ENCODE measurements around the gene PLCL1. TPM values are rescaled to one million over a fixed set of nuclear protein-coding genes. Genes with fewer than 3 reads are reported as not detected.

The PLCL1 gene
- total RNA-seq, 1 experiment from 2014 or later = 0.07 TPM

GRCh38 chr2:197947219-197947757 lies 142.9 kb downstream of the PLCL1 start:
- H2AFZ ChIP-seq (ENCODE audit: low read depth, low read length, poor library complexity, severe bottlenecking) = no peak overlapping the region
- ATAC-seq (no peak), DNase-seq (ENCODE audit: low read depth, low spot score) (no peak)
- H3K9me2 ChIP-seq (ENCODE audit: insufficient read depth) = no peaks in the 10 kb centered on the region
- H4K20me1 ChIP-seq (ENCODE audit: insufficient read depth) = no peaks in the 10 kb centered on the region
- ChIA-PET POLR2A (no interaction called here), CTCF (no interaction called here), RAD21 (ENCODE audit: low non-redundant PET in 1 of 2, low total read pairs in 2 of 2, uncharacterized antibody in 2 of 2, unreplicated experiment in 2 of 2) (no interaction called here)
- BruUV-seq (replicated peaks) = no TSS peak
- H3K9ac ChIP-seq (ENCODE audit: low read length) = no peak overlapping the region
- intact Hi-C loops (cut with micrococcal nuclease) = no loop called here
- H3K27me3 ChIP-seq (ENCODE audit: insufficient read depth, low read length) = peaks cover 41% of the 10 kb centered on the region
- no peaks in the 10 kb centered on the region for H3K79me2 ChIP-seq (ENCODE audit: insufficient read depth, low read length)
- H3K36me3 ChIP-seq (ENCODE audit: control insufficient read depth in 1 of 2, insufficient read depth in 2 of 2, low read length in 2 of 2) = no peaks in the 10 kb centered on the region
- H3K4me2 ChIP-seq (ENCODE audit: low read length) = no peak overlapping the region
- no peaks in the 10 kb centered on the region for H3K4me1 ChIP-seq (ENCODE audit: control insufficient read depth in 1 of 2, insufficient read depth in 2 of 2, low read length in 2 of 2)
- H3K9me3 ChIP-seq (ENCODE audit: control insufficient read depth in 1 of 2, insufficient read depth in 1 of 2, low read depth in 1 of 2, low read length in 2 of 2) = no peaks in the 10 kb centered on the region
- H3K4me3 ChIP-seq (replicated peaks in 1 of 2; ENCODE audit: low read depth in 1 of 2, low read length in 2 of 2) = no peak overlapping the region
- no peak for TF ChIP-seq RAD21 (IDR thresholded peaks at IDR 0.05; ENCODE audit: low read depth)
- TF ChIP-seq CBX3 (IDR thresholded peaks at IDR 0.05; ENCODE audit: low read depth) = no peak
- TF ChIP-seq TCF7L2 (IDR thresholded peaks at IDR 0.05; ENCODE audit: borderline replicate concordance, extremely low read depth, insufficient read depth, insufficient read length) = no peak
- TF ChIP-seq SP1 (IDR thresholded peaks at IDR 0.05; ENCODE audit: low read depth) = no peak
- TF ChIP-seq ZNF274 (IDR thresholded peaks at IDR 0.05; ENCODE audit: low read depth, low read length) = no peak
- TF ChIP-seq FOSL1 (IDR thresholded peaks at IDR 0.05; ENCODE audit: low read depth) = no peak
- TF ChIP-seq POLR2AphosphoS5 (IDR thresholded peaks at IDR 0.05; ENCODE audit: low read depth, low read length) = no peak
- TF ChIP-seq, protein P1, sequence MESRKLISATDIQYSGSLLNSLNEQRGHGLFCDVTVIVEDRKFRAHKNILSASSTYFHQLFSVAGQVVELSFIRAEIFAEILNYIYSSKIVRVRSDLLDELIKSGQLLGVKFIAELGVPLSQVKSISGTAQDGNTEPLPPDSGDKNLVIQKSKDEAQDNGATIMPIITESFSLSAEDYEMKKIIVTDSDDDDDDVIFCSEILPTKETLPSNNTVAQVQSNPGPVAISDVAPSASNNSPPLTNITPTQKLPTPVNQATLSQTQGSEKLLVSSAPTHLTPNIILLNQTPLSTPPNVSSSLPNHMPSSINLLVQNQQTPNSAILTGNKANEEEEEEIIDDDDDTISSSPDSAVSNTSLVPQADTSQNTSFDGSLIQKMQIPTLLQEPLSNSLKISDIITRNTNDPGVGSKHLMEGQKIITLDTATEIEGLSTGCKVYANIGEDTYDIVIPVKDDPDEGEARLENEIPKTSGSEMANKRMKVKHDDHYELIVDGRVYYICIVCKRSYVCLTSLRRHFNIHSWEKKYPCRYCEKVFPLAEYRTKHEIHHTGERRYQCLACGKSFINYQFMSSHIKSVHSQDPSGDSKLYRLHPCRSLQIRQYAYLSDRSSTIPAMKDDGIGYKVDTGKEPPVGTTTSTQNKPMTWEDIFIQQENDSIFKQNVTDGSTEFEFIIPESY (IDR thresholded peaks at IDR 0.05; ENCODE audit: extremely low read depth, insufficient replicate concordance, low read length) = no peak
- TF ChIP-seq SRF (IDR thresholded peaks at IDR 0.05; ENCODE audit: low read depth) = no peak
- TF ChIP-seq JUND (IDR thresholded peaks at IDR 0.05) = no peak
- no peak for TF ChIP-seq SIN3A (IDR thresholded peaks at IDR 0.05; ENCODE audit: low read depth)
- no peak for TF ChIP-seq CEBPB (IDR thresholded peaks at IDR 0.05; ENCODE audit: low read depth)
- TF ChIP-seq ELF1 (IDR thresholded peaks at IDR 0.05; ENCODE audit: borderline replicate concordance, low read depth) = no peak
- TF ChIP-seq, protein P2, sequence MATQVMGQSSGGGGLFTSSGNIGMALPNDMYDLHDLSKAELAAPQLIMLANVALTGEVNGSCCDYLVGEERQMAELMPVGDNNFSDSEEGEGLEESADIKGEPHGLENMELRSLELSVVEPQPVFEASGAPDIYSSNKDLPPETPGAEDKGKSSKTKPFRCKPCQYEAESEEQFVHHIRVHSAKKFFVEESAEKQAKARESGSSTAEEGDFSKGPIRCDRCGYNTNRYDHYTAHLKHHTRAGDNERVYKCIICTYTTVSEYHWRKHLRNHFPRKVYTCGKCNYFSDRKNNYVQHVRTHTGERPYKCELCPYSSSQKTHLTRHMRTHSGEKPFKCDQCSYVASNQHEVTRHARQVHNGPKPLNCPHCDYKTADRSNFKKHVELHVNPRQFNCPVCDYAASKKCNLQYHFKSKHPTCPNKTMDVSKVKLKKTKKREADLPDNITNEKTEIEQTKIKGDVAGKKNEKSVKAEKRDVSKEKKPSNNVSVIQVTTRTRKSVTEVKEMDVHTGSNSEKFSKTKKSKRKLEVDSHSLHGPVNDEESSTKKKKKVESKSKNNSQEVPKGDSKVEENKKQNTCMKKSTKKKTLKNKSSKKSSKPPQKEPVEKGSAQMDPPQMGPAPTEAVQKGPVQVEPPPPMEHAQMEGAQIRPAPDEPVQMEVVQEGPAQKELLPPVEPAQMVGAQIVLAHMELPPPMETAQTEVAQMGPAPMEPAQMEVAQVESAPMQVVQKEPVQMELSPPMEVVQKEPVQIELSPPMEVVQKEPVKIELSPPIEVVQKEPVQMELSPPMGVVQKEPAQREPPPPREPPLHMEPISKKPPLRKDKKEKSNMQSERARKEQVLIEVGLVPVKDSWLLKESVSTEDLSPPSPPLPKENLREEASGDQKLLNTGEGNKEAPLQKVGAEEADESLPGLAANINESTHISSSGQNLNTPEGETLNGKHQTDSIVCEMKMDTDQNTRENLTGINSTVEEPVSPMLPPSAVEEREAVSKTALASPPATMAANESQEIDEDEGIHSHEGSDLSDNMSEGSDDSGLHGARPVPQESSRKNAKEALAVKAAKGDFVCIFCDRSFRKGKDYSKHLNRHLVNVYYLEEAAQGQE (IDR thresholded peaks at IDR 0.05; ENCODE audit: low read depth) = no peak
- TF ChIP-seq EZH2phosphoT487 (IDR thresholded peaks at IDR 0.05; ENCODE audit: borderline replicate concordance) = no peak
- TF ChIP-seq EGR1 (IDR thresholded peaks at IDR 0.05; ENCODE audit: low read depth) = no peak
- TF ChIP-seq, protein P3, sequence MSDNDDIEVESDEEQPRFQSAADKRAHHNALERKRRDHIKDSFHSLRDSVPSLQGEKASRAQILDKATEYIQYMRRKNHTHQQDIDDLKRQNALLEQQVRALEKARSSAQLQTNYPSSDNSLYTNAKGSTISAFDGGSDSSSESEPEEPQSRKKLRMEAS (IDR thresholded peaks at IDR 0.05) = no peak
- H3K27ac ChIP-seq (ENCODE audit: low read depth, low read length) = no peak overlapping the region

Data from HCT116 (cell line).